ENCODE data around the gene TFR2.

GRCh38 chr7:100584683-100585510 is 56.5 kb downstream of the TFR2 start:
- TF ChIP-seq CTCF (IDR thresholded peaks at IDR 0.05 in 8 of 11, conservative IDR thresholded peaks at IDR 0.05 in 3 of 11) (peak in 1 of 11 experiments; percentile 5), POLR2AphosphoS5 (IDR thresholded peaks at IDR 0.05) (peak in 1 of 3 donors; percentile 42)
